K562 (cell line): Measurements from ENCODE around the gene CEP162. TPM values are rescaled to one million over a fixed set of nuclear protein-coding genes. Genes with fewer than 3 reads are reported as not detected.

Experiments used
- ATAC-seq: fragments of 200-7000 bp; cut with Tn5 transposase; 3 replicates; pipeline ENCODE4 v1.9.1; 2020; ENCODE audit warnings: moderate library complexity
- BruUV-seq: library from RNA; stranded (reverse); fragments of 400-500 nt; replicated peaks from 2 replicates; lab custom pipeline; 2021; lab: Mats Ljungman, UMichigan
- CTCF ChIA-PET: fragments of 300-600 bp; formaldehyde crosslinking; extraction: SDS; loops from one replicate; lab custom pipeline; 2021; ENCODE audit warnings: low intra/inter-chr PET ratio; lab: Yijun Ruan, JAX
- POLR2A ChIA-PET: fragments of 300-600, 350-650 bp; sonication (Branson Sonifier 250); formaldehyde crosslinking; extraction: SDS; loops from one replicate; lab custom pipeline; 2021; ENCODE audit warnings: antibody characterized with exemption, inconsistent platforms; lab: Yijun Ruan, JAX
- DNase-seq, 4 experiments: peaks; one replicate each; pipeline versions ENCODE4 v3.0.0 to v3.0.0-alpha.2; 2011 to 2018; ENCODE audit warnings: low spot score in 3 of 4, mixed read lengths in 3 of 4; ENCODE audit errors: extremely low read depth in 1 of 4
- FAIRE-seq: peaks from 2 replicates; lab custom pipeline; 2011; peaks lifted over from hg19 to GRCh38; lab: Jason Lieb, UNC
- H2AFZ ChIP-seq: 2 replicates; pipeline ENCODE4 v1.6.0; 2011; ENCODE audit warnings: low read depth, low read length, control low read depth, inconsistent platforms
- H3K27ac ChIP-seq: fragments of 200-600 bp; 3 replicates; pipeline ENCODE4 v1.8.0; 2011; ENCODE audit warnings: low read depth, mild to moderate bottlenecking, control low read depth, inconsistent platforms, low read length, moderate library complexity, mixed read lengths; ENCODE audit errors: extremely low read depth
- H3K27me3 ChIP-seq, 2 experiments: fragments of 300-600 bp in 1 of 2; 2 replicates in 1 of 2; 3 replicates in 1 of 2; pipeline versions ENCODE4 v1.6.0 to v1.8.0; 2011; ENCODE audit warnings: inconsistent platforms in 2 of 2, low read length in 2 of 2, mild to moderate bottlenecking in 1 of 2, mixed read lengths in 1 of 2, moderate library complexity in 1 of 2; ENCODE audit not compliant: control insufficient read depth in 2 of 2, insufficient read depth in 2 of 2
- H3K36me3 ChIP-seq: fragments of 300-600 bp; 3 replicates; pipeline ENCODE4 v1.8.0; 2011; ENCODE audit warnings: mild to moderate bottlenecking, low read length, inconsistent platforms; ENCODE audit not compliant: control insufficient read depth, insufficient read depth
- H3K4me1 ChIP-seq, 2 experiments: fragments of 200-600 bp in 1 of 2; replicated peaks in 1 of 2; 2 replicates in 1 of 2; 3 replicates in 1 of 2; pipeline versions ENCODE4 v1.5.1 to v1.8.0; 2011; ENCODE audit warnings: inconsistent platforms in 2 of 2, low read length in 2 of 2, mild to moderate bottlenecking in 1 of 2, mixed read lengths in 1 of 2, moderate library complexity in 1 of 2; ENCODE audit not compliant: control insufficient read depth in 2 of 2, insufficient read depth in 2 of 2
- H3K4me2 ChIP-seq: 2 replicates; pipeline ENCODE4 v1.6.1; 2011; ENCODE audit warnings: low read length, control low read depth, inconsistent platforms, mixed read lengths; ENCODE audit not compliant: insufficient read depth
- H3K4me3 ChIP-seq: fragments of 200-600 bp; sonication (generic), shearing (Covaris generic); 2 replicates; pipeline ENCODE4 v1.5.1; 2016; ENCODE audit warnings: control low read depth, inconsistent platforms
- H3K79me2 ChIP-seq: fragments of 200-600 bp; 3 replicates; pipeline ENCODE4 v1.8.0; 2011; ENCODE audit warnings: low read length, inconsistent platforms; ENCODE audit not compliant: control insufficient read depth, insufficient read depth
- H3K9ac ChIP-seq, 2 experiments: 2 replicates each; pipeline versions ENCODE4 v1.6.0 to v1.6.1; 2011; ENCODE audit warnings: low read depth in 2 of 2, low read length in 2 of 2, control low read depth in 1 of 2, inconsistent platforms in 1 of 2, mild to moderate bottlenecking in 1 of 2, mixed read lengths in 1 of 2; ENCODE audit not compliant: insufficient read depth in 1 of 2
- H3K9me1 ChIP-seq: one replicate; pipeline ENCODE4 v1.6.0; 2011; ENCODE audit warnings: inconsistent platforms, mild to moderate bottlenecking, low read length, moderate library complexity; ENCODE audit not compliant: control insufficient read depth, insufficient read depth
- H3K9me3 ChIP-seq: replicated peaks from 2 replicates; pipeline ENCODE4 v1.5.1; 2011; ENCODE audit warnings: low read depth, low read length, inconsistent platforms; ENCODE audit not compliant: control insufficient read depth, insufficient read depth
- H4K20me1 ChIP-seq: replicated peaks from 2 replicates; pipeline ENCODE4 v1.6.1; 2011; ENCODE audit warnings: low read length, inconsistent platforms, mixed read lengths; ENCODE audit not compliant: control insufficient read depth, insufficient read depth
- CBX3 ChIP-seq, 2 experiments: IDR thresholded peaks; 1 replicate in 1 of 2; 2 replicates in 1 of 2; pipeline ENCODE4 v1.6.1; 2012; ENCODE audit warnings: inconsistent platforms in 2 of 2, low read length in 2 of 2, borderline replicate concordance in 1 of 2, control low read depth in 1 of 2
- CTBP1 ChIP-seq: fragments of 450-650 bp; IDR thresholded peaks from 2 replicates; pipeline ENCODE4 v1.6.1; 2016; ENCODE audit warnings: borderline replicate concordance
- E2F1 ChIP-seq: sonication (generic); formaldehyde crosslinking; IDR thresholded peaks from 2 replicates; pipeline ENCODE4 v1.8.1; 2023; ENCODE audit warnings: mild to moderate bottlenecking, missing genetic modification reagents, moderate library complexity
- JUNB ChIP-seq: fragments of 450-650 bp; formaldehyde crosslinking; conservative IDR thresholded peaks from 2 replicates; pipeline ENCODE4 v1.4.0; 2020; ENCODE audit warnings: mild to moderate bottlenecking
- MAFG ChIP-seq: fragments of 450-650 bp; conservative IDR thresholded peaks from 2 replicates; pipeline ENCODE4 v1.6.1; 2016; ENCODE audit warnings: missing genetic modification characterization, missing compliant biosample characterization
- NR1H2 ChIP-seq: sonication (generic); formaldehyde crosslinking; IDR thresholded peaks from 2 replicates; pipeline ENCODE4 v1.4.0; 2020; ENCODE audit warnings: mild to moderate bottlenecking, missing genetic modification reagents
- NR2C1 ChIP-seq, 2 experiments: fragments of 450-650 bp; IDR thresholded peaks; 2 replicates each; pipeline ENCODE4 v1.6.1; 2017; ENCODE audit warnings: mild to moderate bottlenecking in 2 of 2, antibody characterized with exemption in 1 of 2, inconsistent platforms in 1 of 2, missing compliant biosample characterization in 1 of 2, missing genetic modification characterization in 1 of 2
- NRF1 ChIP-seq, 2 experiments: fragments of 450-650 bp; IDR thresholded peaks in 1 of 2; conservative IDR thresholded peaks in 1 of 2; 2 replicates each; pipeline ENCODE4 v1.6.1; 2014; ENCODE audit warnings: mild to moderate bottlenecking in 2 of 2
- PRPF4 ChIP-seq: fragments of 200-400 bp; formaldehyde crosslinking; IDR thresholded peaks from one replicate; pipeline ENCODE4 v1.6.1; 2017; ENCODE audit warnings: low read length, low read depth, mild to moderate bottlenecking; ENCODE audit not compliant: insufficient read depth, poor library complexity, severe bottlenecking
- RREB1 ChIP-seq: fragments of 250-450 bp; sonication (Bioruptor Pico); IDR thresholded peaks from 2 replicates; pipeline ENCODE4 v1.4.0; 2020
- SMAD4 ChIP-seq: fragments of 250-450 bp; sonication (Bioruptor Pico); conservative IDR thresholded peaks from 2 replicates; pipeline ENCODE4 v1.8.0; 2021; ENCODE audit warnings: inconsistent platforms, mild to moderate bottlenecking, moderate library complexity
- SREBF2 ChIP-seq: sonication (generic); formaldehyde crosslinking; IDR thresholded peaks from 2 replicates; pipeline ENCODE4 v1.4.0; 2020; ENCODE audit warnings: mild to moderate bottlenecking, missing genetic modification reagents
- TAL1 ChIP-seq: fragments of 450-650 bp; IDR thresholded peaks from 2 replicates; pipeline ENCODE4 v1.6.1; 2016; ENCODE audit warnings: mild to moderate bottlenecking
- ZEB2 ChIP-seq: fragments of 450-650 bp; IDR thresholded peaks from 2 replicates; pipeline ENCODE4 v1.6.1; 2016
- ZNF668 ChIP-seq: fragments of 250-450 bp; sonication (Bioruptor Pico); IDR thresholded peaks from 2 replicates; pipeline ENCODE4 v1.8.0; 2022; ENCODE audit warnings: mild to moderate bottlenecking, inconsistent platforms
- ZNF77 ChIP-seq: fragments of 250-450 bp; sonication (Bioruptor Pico); IDR thresholded peaks from 2 replicates; pipeline ENCODE4 v1.5.0; 2020
- WGBS: fragments of 100-300 bp; shearing (Covaris generic); methylation state at CpG from one replicate; pipeline ENCODE4 v1.1.6; 2016; ENCODE audit warnings: low coverage, mixed read lengths; ENCODE audit not compliant: insufficient coverage; ENCODE audit errors: missing lambda C conversion rate; 5-methylcytosine and 5-hydroxymethylcytosine counted together
- in situ Hi-C: fragments of 300-500 bp; cut with MboI; formaldehyde crosslinking; loops from 4 replicates; pipeline ENCODE4 v1.15.0; 2018; ENCODE audit warnings: inconsistent platforms, mixed read lengths
- intact Hi-C: fragments of 100-400 bp; cut with micrococcal nuclease; formaldehyde crosslinking; loops from 2 replicates; pipeline ENCODE4 v1.14.2; 2022
- polyA plus RNA-seq, 8 experiments: library from polyadenylated mRNA; depleted of rRNA in 4 of 8; stranded (reverse) in 5 of 8; unstranded in 3 of 8; fragments of >200 nt; fragmentation: Nextera tagmentation in 2 of 8; fragmentation: Illumina TruSeq in 1 of 8; extraction: Ambion mirVana in 2 of 8; extraction: Trizol in 1 of 8; gene quantifications; 2 replicates each; pipeline versions ENCODE4 v1.2.1 to v1.2.3, GENCODE V29; 2011 to 2014; ENCODE audit warnings: inconsistent platforms in 1 of 8, missing spikeins in 1 of 8
- total RNA-seq, 7 experiments: library from RNA; depleted of rRNA in 6 of 7; stranded (reverse); fragments of >200 nt in 6 of 7; fragmentation: Illumina TruSeq in 2 of 7; extraction: Trizol in 2 of 7; gene quantifications; 2 replicates each; pipeline versions ENCODE4 v1.2.1 to v1.2.3, GENCODE V29; 2011 to 2021; ENCODE audit warnings: low replicate concordance in 1 of 7
- TF ChIP-seq, protein P1 (sequence below): fragments of 250-450 bp; sonication (Bioruptor Pico); IDR thresholded peaks from 2 replicates; pipeline ENCODE4 v1.5.0; 2020; ENCODE audit warnings: mild to moderate bottlenecking

Gene CEP162
- total and polyA plus RNA-seq, 9 of the 15 experiments (the other 6 are each of a cell fraction or from before 2014, with no cell fraction given), result 3.9 to 8.6 (median 6.7) TPM

DNA sequence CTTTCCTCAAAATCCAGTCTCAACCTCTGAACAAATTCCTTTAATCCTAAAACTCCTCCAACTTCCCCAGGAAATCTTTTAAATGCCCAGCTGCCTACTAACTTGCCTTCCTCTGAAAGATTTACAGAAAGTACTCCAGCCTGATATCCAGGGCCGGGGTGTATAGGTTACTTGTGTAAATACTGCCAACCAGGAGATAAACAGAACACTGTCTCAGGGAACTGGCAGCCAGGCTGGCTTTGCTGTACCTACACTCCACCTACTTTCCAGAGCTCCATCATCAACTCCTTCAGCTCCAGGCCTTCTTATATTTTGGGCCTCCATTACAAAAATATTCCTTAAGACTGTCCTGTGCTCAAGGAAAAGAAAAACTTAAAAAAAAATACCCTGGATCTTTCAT lies 85.9 kb downstream of the CEP162 start:
- no peak overlapping the region for H3K27ac ChIP-seq
- DNase-seq, result no peak
- H3K4me1 ChIP-seq, result peaks cover 0 to 9% of the 10 kb centered on the region in 2 experiments; a peak in 3 of 5 replicates
- no peak for FAIRE-seq
- in situ Hi-C loops (no loop called here), intact Hi-C loops (no loop called here)
- no TSS peak for BruUV-seq
- WGBS, result 40% methylated on average over 1 of the region's 1 CpG
- ChIA-PET CTCF (no interaction called here), POLR2A (no interaction called here)
- H3K36me3 ChIP-seq, result no peaks in the 10 kb centered on the region
- H2AFZ ChIP-seq, result no peak overlapping the region
- no peaks in the 10 kb centered on the region for H4K20me1 ChIP-seq
- no peaks in the 10 kb centered on the region for H3K79me2 ChIP-seq
- H3K27me3 ChIP-seq, result no peaks in the 10 kb centered on the region
- ATAC-seq, result no peak
- no peak overlapping the region for H3K4me2 ChIP-seq
- H3K9ac ChIP-seq, result no peak overlapping the region
- H3K4me3 ChIP-seq, result no peak overlapping the region
- no peaks in the 10 kb centered on the region for H3K9me3 ChIP-seq
- H3K9me1 ChIP-seq, result no peaks in the 10 kb centered on the region
- TF ChIP-seq JUNB (CRISPR knock-in tag) (no peak), PRPF4 (no peak), NR1H2 (CRISPR knock-in tag) (no peak), CTBP1 (no peak), ZNF77 (no peak), SMAD4 (no peak), NRF1 (conservative IDR thresholded peaks at IDR 0.05 in 1 of 2, IDR thresholded peaks at IDR 0.05 in 1 of 2) (no peak), NR2C1 (IDR thresholded peaks at IDR 0.05) (no peak), NR2C1 (tag; IDR thresholded peaks at IDR 0.05) (no peak), E2F1 (CRISPR knock-in tag) (no peak), SREBF2 (CRISPR knock-in tag) (no peak), CBX3 (IDR thresholded peaks at IDR 0.05; ENCODE audit: borderline replicate concordance in 1 of 2, low read length in 2 of 2) (no peak), MAFG (no peak), TAL1 (no peak), ZEB2 (no peak), ZNF668 (CRISPR knock-in tag) (no peak), RREB1 (CRISPR knock-in tag) (no peak)
- TF ChIP-seq, protein P1, sequence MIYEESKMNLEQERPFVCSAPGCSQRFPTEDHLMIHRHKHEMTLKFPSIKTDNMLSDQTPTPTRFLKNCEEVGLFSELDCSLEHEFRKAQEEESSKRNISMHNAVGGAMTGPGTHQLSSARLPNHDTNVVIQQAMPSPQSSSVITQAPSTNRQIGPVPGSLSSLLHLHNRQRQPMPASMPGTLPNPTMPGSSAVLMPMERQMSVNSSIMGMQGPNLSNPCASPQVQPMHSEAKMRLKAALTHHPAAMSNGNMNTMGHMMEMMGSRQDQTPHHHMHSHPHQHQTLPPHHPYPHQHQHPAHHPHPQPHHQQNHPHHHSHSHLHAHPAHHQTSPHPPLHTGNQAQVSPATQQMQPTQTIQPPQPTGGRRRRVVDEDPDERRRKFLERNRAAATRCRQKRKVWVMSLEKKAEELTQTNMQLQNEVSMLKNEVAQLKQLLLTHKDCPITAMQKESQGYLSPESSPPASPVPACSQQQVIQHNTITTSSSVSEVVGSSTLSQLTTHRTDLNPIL (CRISPR knock-in tag), result no peak
